Body of pancreas (tissue), 4 donors: ENCODE results near the gene MICOS13. TPM values are rescaled to one million over a fixed set of nuclear protein-coding genes. Genes with fewer than 3 reads are reported as not detected.

Experiments
- ATAC-seq: fragments of 150-250 bp; one replicate; pipeline ENCODE4 v1.9.1; 2016
- DNase-seq, 4 donors: peaks; one replicate each; pipeline ENCODE4 v3.0.0-alpha.2; 2019
- H3K27ac ChIP-seq, 4 donors: fragments of 200-600 bp; sonication (generic); 1 replicate in 3 of 4; 2 replicates in 1 of 4; pipeline versions ENCODE4 v1.5.1 to v1.6.1; 2016 to 2019; ENCODE audit warnings: mild to moderate bottlenecking in 1 of 4, mixed read lengths in 1 of 4, moderate library complexity in 1 of 4
- H3K27me3 ChIP-seq, 2 donors: fragments of 200-600 bp; sonication (generic); one replicate each; pipeline ENCODE4 v1.6.0; 2016; ENCODE audit warnings: mild to moderate bottlenecking in 1 of 2
- H3K36me3 ChIP-seq, 2 donors: fragments of 200-600 bp; sonication (generic); replicated peaks in 1 of 2; 2 replicates each; pipeline ENCODE4 v1.5.1; 2016; ENCODE audit warnings: low read depth in 2 of 2; ENCODE audit not compliant: insufficient read depth in 1 of 2
- H3K4me1 ChIP-seq: fragments of 200-600 bp; sonication (generic); one replicate; pipeline ENCODE4 v1.6.0; 2016
- H3K4me3 ChIP-seq, 2 donors: fragments of 200-600 bp; sonication (generic); 1 replicate in 1 of 2; 2 replicates in 1 of 2; pipeline ENCODE4 v1.5.1; 2016 to 2019
- H3K9me3 ChIP-seq, 3 donors: fragments of 200-600 bp; sonication (generic); 1 replicate in 2 of 3; 2 replicates in 1 of 3; pipeline ENCODE4 v1.5.1; 2016
- POLR2A ChIP-seq, 3 donors: fragments of 450-650 bp; IDR thresholded peaks; one replicate each; pipeline ENCODE4 v1.6.1; 2016; ENCODE audit warnings: antibody characterized with exemption in 3 of 3, mild to moderate bottlenecking in 2 of 3
- WGBS, 2 donors: methylation state at CpG; one replicate each; pipeline ENCODE4 v1.1.5; 2017; 5-methylcytosine and 5-hydroxymethylcytosine counted together
- intact Hi-C: fragments of 100-400 bp; cut with DNase I; formaldehyde crosslinking; loops from one replicate; pipeline ENCODE4 v1.15.1; 2023
- total RNA-seq, 2 donors: library from RNA; depleted of rRNA; stranded (reverse); fragments of >200 nt; gene quantifications; one replicate each; pipeline ENCODE4 v1.1.0, GENCODE V29; 2016
- TF ChIP-seq, protein P1 (sequence below), 7 experiments: fragments of 450-650 bp in 4 of 7; fragments of 200-600 bp in 3 of 7; sonication (generic) in 3 of 7; IDR thresholded peaks; one replicate each; pipeline ENCODE4 v1.5.1; 2016 to 2019; ENCODE audit warnings: antibody characterized with exemption in 7 of 7

Gene MICOS13
- total RNA-seq, 2 donors from 2014 or later = 14.5 to 14.8 TPM

DNA sequence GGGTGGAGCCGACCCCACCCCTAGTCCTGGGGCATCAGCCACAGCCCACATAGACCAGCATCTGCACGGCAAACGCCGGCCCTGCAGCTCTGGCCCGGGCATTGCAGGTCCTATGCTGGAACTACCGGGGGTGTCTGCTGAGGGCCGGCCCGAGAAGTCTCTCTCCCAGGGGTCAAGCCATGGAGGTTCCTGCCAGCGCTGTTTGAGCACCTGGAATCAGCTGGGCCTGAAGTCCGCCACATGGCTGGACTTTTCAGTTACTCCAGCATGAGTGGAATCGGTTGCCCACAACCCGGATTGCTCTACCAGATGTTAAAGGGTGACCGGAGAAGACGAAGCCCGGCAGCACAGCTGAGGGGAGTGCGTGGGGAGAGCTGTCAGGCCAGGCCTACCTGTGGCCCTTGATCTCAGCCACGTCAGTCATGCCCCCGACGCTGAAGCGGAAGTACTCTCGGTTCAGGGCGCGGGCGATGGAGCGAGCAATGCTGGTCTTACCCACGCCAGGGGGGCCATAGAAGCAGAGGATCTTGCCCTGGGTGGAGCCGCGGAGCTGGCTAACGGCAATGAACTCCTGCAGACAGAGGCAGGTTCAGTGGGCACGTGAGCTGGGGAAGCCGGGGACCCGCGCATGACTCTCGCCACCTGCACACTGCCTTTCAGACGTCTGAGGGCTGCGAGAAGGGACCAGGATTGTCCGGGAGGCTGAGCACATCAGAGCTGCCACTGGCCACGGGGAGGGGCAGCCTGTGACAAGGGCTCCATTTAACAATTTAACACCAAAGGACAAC is 18.5 kb upstream of the MICOS13 start:
- no peak for ATAC-seq
- H3K4me3 ChIP-seq = no peak overlapping the region
- WGBS, 2 donors = 89 to 95% methylated on average over 4 to 37 of the region's 38 CpGs
- H3K9me3 ChIP-seq = no peaks in the 10 kb centered on the region
- DNase-seq = peak in 1 of 4 donors; percentile 12
- intact Hi-C loops = no loop called here
- no peaks in the 10 kb centered on the region for H3K27me3 ChIP-seq
- no peak overlapping the region for H3K27ac ChIP-seq
- H3K36me3 ChIP-seq = peaks cover 6 to 11% of the 10 kb centered on the region in 2 donors
- no peaks in the 10 kb centered on the region for H3K4me1 ChIP-seq
- TF ChIP-seq, protein P1, sequence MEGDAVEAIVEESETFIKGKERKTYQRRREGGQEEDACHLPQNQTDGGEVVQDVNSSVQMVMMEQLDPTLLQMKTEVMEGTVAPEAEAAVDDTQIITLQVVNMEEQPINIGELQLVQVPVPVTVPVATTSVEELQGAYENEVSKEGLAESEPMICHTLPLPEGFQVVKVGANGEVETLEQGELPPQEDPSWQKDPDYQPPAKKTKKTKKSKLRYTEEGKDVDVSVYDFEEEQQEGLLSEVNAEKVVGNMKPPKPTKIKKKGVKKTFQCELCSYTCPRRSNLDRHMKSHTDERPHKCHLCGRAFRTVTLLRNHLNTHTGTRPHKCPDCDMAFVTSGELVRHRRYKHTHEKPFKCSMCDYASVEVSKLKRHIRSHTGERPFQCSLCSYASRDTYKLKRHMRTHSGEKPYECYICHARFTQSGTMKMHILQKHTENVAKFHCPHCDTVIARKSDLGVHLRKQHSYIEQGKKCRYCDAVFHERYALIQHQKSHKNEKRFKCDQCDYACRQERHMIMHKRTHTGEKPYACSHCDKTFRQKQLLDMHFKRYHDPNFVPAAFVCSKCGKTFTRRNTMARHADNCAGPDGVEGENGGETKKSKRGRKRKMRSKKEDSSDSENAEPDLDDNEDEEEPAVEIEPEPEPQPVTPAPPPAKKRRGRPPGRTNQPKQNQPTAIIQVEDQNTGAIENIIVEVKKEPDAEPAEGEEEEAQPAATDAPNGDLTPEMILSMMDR (IDR thresholded peaks at IDR 0.05) = no peak
- no peak for TF ChIP-seq POLR2A (IDR thresholded peaks at IDR 0.05)

- DNase-seq (peak in 1 of 4 donors; percentile 19), ATAC-seq (no peak)
- H3K4me3 ChIP-seq = no peak overlapping the region
- H3K27me3 ChIP-seq = no peaks in the 10 kb centered on the region
- no peak overlapping the region for H3K27ac ChIP-seq
- TF ChIP-seq POLR2A (IDR thresholded peaks at IDR 0.05) = no peak
- TF ChIP-seq, protein P1 (IDR thresholded peaks at IDR 0.05) = no peak
- WGBS, 2 donors = 84 to 92% methylated on average over 19 to 23 of the region's 30 CpGs
- peaks cover 2% of the 10 kb centered on the region for H3K4me1 ChIP-seq
- intact Hi-C loops = no loop called here
- no peaks in the 10 kb centered on the region for H3K9me3 ChIP-seq
- peaks cover 6 to 15% of the 10 kb centered on the region in 2 donors for H3K36me3 ChIP-seq
Measured at GRCh38 chr19:5697890-5698634, 17.7 kb upstream of the MICOS13 start.

GRCh38 chr19:5697022-5697889 is 16.9 kb upstream of the MICOS13 start:
- Histone ChIP-seq H3K4me1 (peaks cover 10% of the 10 kb centered on the region), H3K4me3 (no peak overlapping the region), H3K27ac (no peak overlapping the region), H3K9me3 (no peaks in the 10 kb centered on the region), H3K27me3 (no peaks in the 10 kb centered on the region), H3K36me3 (peaks cover 6 to 15% of the 10 kb centered on the region in 2 donors)
- ATAC-seq = no peak
- TF ChIP-seq, protein P1 (IDR thresholded peaks at IDR 0.05) = no peak
- TF ChIP-seq POLR2A (IDR thresholded peaks at IDR 0.05) = no peak
- 89 to 90% methylated on average over 19 to 25 of the region's 25 CpGs for WGBS, 2 donors
- intact Hi-C loops = no loop called here
- DNase-seq = peak in 1 of 4 donors; percentile 16

- no peak for TF ChIP-seq POLR2A (IDR thresholded peaks at IDR 0.05)
- TF ChIP-seq, protein P1 (IDR thresholded peaks at IDR 0.05) = no peak
- Histone ChIP-seq H3K9me3 (no peaks in the 10 kb centered on the region), H3K27ac (no peak overlapping the region), H3K36me3 (peaks cover 6 to 16% of the 10 kb centered on the region in 2 donors), H3K4me1 (peaks cover 18% of the 10 kb centered on the region), H3K4me3 (no peak overlapping the region), H3K27me3 (no peaks in the 10 kb centered on the region)
- no peak for ATAC-seq
- peak in 1 of 4 donors; percentile 18 for DNase-seq
- 90% methylated on average over 39 of the region's 42 CpGs; no CpG with 5 or more reads in 1 of the 2 donors for WGBS, 2 donors
- intact Hi-C loops = no loop called here
Measured at GRCh38 chr19:5696196-5697021, 16.1 kb upstream of the MICOS13 start.
